Activated naive CD4-positive, alpha-beta T cell treated with anti-CD3 and anti-CD28 coated beads, Interleukin-2, amount 50 U/mL, for 16 hours (primary cell): Measurements from ENCODE around the gene NXPH1.
A peak's percentile ranks its signal among the peaks of the same experiment; 100 is the strongest.

Experiments
- DNase-seq: peaks from one replicate; pipeline ENCODE4 v3.0.0-alpha.2; 2020

Gene NXPH1

DNA sequence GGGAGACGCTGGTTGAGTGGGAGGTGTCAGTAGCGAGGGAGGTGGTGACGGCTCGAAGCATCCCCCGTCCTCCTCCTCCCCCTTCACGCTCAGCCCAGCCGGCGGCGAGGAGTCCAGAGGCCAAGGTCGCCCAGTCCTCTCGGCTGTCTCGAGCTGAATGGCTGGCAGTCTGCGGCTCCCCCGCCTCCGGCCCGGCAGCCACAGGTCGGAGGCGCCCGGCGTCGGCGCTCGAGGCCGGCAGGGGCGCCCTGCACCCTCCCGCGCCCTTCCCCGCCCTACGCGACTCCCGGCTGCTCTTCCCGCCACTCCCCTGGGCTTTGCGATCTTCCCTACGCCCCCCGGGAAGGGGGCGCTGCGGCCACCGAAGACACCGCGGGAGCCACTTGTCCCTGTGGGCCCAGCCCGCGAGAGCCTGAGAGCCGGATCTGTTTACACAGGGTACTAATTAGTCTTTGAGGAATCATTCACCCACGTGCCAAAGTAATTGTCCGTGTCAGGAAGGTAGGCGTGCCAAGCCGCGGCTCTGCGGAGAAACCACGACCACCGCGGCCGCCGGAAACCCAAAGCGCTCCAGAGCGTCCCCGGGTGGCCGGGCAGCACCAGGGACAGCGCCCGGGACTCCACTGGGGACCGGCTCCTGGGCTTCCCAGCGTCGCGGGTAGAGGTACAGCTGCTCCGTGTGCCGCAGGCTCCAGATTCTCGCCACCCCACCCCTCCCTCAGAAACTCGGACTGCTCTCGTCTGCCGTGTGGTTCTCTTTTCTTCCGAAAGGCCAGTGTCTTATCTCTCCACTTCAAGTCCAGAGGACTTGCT is at the start of gene NXPH1:
TSS of gene NXPH1 (plus strand) at position 133 of the 813 bp plus-strand sequence.
- no peak for DNase-seq

GRCh38 chr7:8384901-8385300 is 48.5 kb upstream of the NXPH1 start:
- DNase-seq: no peak

- no peak for DNase-seq
Measured at GRCh38 chr7:8386926-8387550, 46.4 kb upstream of the NXPH1 start.

DNA sequence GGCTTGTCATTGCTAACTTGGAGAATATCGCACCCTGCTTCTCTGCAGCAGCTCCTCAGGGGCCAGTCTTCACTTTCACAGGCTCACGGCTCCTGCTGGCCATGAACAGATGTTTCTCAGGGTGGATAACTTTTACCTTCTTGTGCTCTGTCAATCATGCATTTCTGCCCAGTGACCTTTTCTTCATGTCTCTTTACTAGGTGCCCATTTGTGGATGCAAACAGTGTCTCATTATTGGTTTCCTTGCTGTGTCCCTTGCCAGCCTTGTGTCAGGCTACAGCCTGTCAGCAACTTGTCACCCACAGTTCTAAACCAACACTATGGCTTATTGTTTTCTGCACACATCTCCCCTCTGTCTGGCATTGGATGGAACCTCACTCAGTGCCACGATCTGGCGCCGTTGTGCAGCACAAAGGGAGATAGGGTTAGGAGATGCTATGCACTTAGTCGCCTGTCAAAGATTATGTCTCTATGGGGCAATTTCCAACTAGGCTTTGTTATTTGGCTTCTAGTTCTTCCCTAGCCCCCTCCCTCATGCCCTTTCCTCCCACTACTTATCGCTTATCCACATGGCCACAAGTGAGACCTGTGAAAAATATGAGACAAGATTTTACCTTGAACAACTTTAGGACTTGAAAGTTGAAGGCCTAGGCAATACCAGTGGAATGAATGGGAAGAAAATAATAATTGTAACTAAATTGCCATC is 45.7 kb upstream of the NXPH1 start:
- DNase-seq: no peak

DNA sequence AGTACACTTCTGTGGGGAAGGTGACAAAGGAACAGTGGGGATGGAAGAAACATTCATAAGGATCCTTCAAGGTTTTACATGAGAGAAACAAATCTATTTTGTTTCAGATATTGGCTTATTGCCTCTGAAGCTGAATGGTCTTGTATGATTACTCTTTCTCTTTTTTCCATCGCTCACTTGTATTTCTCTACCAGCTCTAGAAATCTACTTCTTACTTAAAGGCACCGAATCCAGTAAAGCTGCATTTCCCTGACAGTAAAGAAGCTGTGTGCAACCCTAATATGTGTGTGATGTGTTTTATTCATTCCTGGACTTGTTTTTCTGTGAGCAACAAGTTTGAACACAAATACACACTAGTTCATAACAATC is 45.2 kb upstream of the NXPH1 start:
- no peak for DNase-seq

GRCh38 chr7:8389593-8390261 is 43.7 kb upstream of the NXPH1 start:
- DNase-seq: no peak

DNA sequence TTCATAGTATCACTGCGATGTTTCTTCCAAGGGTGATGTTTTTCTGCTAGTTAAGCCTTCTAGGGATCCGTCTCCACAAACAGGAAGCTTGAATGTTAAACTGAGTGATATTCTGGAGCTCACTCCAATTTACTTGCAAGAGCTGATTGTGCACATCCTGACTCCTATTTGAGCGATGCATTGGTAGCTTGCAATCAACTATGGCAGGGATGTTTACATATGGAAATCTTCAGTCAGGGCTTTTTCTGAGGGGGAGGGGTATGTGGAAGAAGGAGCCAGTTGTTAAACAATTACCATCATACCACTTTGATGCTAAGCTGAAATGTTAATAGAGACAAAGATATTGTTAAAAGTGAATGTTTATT is 43.2 kb upstream of the NXPH1 start:
- no peak for DNase-seq

DNA sequence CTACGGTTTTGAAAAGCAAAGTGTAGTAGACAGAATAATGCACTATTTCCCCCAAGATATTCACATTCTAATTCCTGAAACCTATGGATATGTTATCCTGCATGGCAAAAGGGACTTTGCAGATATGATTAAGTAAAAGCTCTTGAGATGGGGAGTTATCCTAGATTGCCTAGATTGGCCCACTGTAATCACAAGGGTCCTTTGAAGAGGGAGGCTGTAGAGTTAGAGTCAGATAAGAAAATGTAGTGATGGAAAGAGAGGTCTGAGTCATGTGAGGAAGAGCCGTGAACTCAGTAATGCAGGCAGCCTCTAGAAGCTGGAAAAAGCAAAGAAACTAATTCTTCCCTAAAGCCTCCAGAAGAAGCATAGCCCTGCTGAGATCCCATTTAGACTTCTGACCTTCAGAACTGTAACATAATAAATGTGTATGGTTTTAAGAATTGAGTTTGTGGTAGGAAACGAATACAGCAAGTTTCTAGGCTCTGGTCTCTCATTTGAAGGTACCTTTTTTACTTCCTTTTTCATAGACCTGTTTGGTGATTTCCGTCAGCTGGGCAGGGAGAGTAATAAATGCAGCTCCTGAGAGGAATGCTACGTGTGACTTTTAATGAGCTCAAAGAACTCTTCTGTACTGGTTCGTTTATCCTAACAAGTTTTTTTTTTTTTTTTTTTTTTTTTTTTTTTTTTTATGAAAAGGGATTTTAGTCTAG is 41.9 kb upstream of the NXPH1 start:
- no peak for DNase-seq

- no peak for DNase-seq
Measured at GRCh38 chr7:8396294-8396693, 37.1 kb upstream of the NXPH1 start.

DNA sequence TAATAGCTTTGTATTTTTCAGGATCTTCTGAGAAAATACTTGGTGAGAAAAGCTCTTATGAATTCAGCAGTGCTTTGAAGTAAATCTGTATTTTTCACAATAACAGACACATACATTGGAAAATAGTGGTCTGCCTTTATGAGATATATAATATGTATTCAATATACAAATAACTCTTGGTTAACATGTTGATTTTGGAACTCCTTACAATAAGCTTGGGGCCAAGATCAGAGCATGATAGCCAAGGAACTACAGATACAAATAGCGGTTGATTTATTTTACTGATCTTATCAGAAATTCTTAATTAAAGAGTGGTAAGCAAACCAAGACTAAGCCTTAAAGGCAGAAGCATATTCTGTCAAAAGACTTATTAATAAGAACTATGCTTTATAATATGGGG is 24.5 kb upstream of the NXPH1 start:
- DNase-seq: no peak

GRCh38 chr7:8411103-8411502 is 22.3 kb upstream of the NXPH1 start:
- DNase-seq: no peak

DNA sequence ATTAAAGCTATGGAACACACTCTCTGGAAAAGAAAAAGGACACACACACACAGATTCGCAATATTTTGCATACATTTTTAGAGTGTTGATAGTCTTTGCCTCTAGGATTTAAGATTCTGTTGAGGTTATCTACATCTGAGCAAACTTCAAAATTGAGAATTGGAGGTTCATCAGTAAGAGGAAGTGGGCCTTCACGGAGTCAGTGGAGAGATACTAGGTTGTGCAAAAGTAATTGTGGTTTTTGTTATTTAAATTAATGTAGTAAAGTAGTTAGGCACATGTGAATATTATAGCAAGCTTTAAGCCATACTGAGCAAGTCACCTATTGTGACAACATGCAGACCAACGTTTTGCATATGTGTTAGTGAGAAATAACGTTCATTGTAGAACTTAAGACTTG is 19.8 kb upstream of the NXPH1 start:
- no peak for DNase-seq

DNA sequence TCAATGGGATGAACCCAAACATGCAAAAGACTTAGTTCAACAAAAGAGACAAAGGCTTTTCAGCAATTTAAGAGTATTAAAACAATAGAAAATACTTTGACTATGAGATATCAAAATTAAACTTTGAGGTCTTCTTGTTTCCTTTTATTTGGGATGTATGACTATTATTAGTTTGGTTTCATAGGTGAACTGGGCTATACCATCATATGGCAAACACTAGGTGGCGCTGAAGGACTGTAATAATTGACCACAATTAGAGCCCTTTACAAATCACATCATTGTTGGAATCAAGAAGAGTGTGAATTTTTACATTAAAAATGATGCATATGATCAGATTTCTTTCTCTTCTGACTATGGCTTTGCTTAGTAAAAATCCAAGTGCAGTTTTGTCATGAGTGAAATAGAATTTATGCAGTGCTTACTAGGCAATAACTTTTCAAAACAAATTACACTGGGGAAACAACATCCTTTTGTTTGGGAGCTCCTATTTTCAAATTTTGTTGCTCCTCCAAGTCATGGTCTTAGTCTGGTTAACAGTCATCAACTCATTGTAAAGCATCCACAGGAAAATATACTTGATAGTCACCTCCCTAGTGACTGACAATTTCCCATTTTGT is 14.7 kb upstream of the NXPH1 start:
- peak; percentile 35 for DNase-seq

DNA sequence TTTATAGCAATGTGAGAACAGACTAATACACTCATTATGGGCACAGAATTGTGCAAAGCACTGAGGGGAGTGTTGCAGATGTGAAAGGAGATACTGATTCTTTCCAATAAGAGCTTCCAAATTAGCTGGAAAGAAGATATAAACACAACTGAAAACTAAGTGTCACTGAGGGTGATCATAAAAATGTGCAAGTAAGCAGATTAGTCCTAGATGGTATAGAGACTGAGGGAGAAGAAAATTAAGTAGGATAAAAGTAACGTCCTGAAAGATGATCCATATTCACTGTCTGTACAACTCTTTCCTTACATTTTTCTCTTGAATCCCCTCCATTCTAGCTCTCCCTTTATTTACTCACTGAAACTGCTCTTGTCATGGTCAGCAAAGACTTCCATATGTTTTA is 11.2 kb upstream of the NXPH1 start:
- no peak for DNase-seq

DNA sequence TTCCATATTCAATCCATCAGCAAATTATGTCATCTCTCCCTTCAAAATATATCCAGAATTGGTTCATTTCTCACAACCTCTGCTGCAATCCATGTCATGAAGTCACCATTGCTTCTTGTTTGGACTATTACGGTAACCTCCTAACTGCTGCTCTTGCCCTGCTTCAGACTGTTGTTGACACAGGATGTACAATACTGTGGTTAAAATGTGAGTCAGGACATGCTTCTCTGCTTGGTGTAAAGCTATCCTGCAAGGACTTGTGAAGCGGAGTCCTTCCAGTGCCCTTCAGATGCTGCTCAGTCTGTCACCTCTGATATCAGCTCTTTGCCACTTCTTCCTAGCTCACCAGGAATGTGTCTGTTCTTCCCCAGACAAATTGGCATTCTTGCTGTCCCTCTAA is 10.4 kb upstream of the NXPH1 start:
- no peak for DNase-seq

- DNase-seq: no peak
Measured at GRCh38 chr7:8425223-8425622, 8.2 kb upstream of the NXPH1 start.

DNA sequence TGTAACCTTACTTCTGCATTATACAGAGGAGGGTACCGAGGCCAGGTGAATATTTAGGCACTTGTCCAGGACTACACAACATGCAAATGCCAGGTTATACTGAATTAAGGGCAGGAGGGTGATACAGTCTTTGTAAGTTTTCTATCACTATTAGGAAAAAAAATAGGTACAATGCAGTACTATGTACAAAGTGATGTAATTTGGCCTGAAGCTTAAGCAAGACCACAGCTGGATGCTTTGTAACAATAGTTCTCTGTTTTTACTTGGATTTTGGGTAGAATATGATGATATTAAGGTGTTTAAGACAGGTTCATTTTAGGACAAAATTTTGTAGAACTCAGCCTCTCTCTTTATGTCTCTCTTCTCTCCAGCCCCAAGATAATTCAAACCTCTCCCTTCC is 2.8 kb upstream of the NXPH1 start:
- no peak for DNase-seq

GRCh38 chr7:8434290-8435002 is 1.0 kb downstream of the NXPH1 start:
- DNase-seq: no peak

- DNase-seq: no peak
Measured at GRCh38 chr7:8435095-8435494, 1.7 kb downstream of the NXPH1 start.

- DNase-seq: no peak
Measured at GRCh38 chr7:8435590-8436545, 2.5 kb downstream of the NXPH1 start.

DNA sequence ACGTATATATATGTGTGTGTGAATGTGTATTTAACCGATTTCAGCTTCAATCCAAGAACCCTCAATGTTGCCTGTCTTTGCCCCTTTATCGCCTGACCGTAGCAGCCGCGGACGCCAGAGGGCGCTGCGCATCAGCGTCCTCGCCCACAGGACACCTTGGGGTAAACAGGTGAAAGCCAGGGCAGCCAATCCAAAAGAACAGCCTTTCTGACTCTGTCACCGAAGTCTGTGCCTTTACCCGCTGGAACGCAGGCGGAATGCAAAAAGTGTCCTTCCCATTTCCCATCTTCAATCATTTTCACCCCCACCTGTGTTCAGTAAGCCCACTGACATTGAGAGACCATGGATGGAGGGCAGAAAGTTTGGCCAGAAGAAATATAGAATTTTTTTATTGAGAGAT is 3.6 kb downstream of the NXPH1 start:
- DNase-seq: peak; percentile 29
